ENCODE measurements around the gene FRYL.
A peak's percentile ranks its signal among the peaks of the same experiment; 100 is the strongest.

FRYL gene

GRCh38 chr4:48786549-48786948 is 6.5 kb upstream of the FRYL start:
- TF ChIP-seq CTCF (IDR thresholded peaks at IDR 0.05; ENCODE audit: control insufficient read depth, insufficient read depth, low read depth, low read length, missing control alignments), result no peak
- no peak overlapping the region for H3K4me3 ChIP-seq (ENCODE audit: control insufficient read depth, low read depth, low read length)
- no peak for DNase-seq (ENCODE audit: low read depth)

- H3K4me3 ChIP-seq (ENCODE audit: control insufficient read depth, low read depth, low read length), result no peak overlapping the region
- no peak for TF ChIP-seq CTCF (IDR thresholded peaks at IDR 0.05; ENCODE audit: control insufficient read depth, insufficient read depth, low read depth, low read length, missing control alignments)
- DNase-seq (ENCODE audit: low read depth), result no peak
These were observed 5.2 kb upstream of the FRYL start for GRCh38 chr4:48785302-48785701.

- DNase-seq (ENCODE audit: low read depth), result no peak
- no peak overlapping the region for H3K4me3 ChIP-seq (ENCODE audit: control insufficient read depth, low read depth, low read length)
- no peak for TF ChIP-seq CTCF (IDR thresholded peaks at IDR 0.05; ENCODE audit: control insufficient read depth, insufficient read depth, low read depth, low read length, missing control alignments)
These were observed 1.9 kb upstream of the FRYL start for GRCh38 chr4:48781968-48782367.

- TF ChIP-seq CTCF (IDR thresholded peaks at IDR 0.05; ENCODE audit: control insufficient read depth, insufficient read depth, low read depth, low read length, missing control alignments), result no peak
- DNase-seq (ENCODE audit: low read depth), result no peak
- peak overlapping the region; percentile 58 for H3K4me3 ChIP-seq (ENCODE audit: control insufficient read depth, low read depth, low read length)
These were observed 761 bp upstream of the FRYL start for GRCh38 chr4:48780865-48781214.

- TF ChIP-seq CTCF (IDR thresholded peaks at IDR 0.05; ENCODE audit: control insufficient read depth, insufficient read depth, low read depth, low read length, missing control alignments), result no peak
- peak overlapping the region; percentile 75 for H3K4me3 ChIP-seq (ENCODE audit: control insufficient read depth, low read depth, low read length)
- no peak for DNase-seq (ENCODE audit: low read depth)
These were observed 733 bp downstream of the FRYL start for GRCh38 chr4:48779095-48779997.

- TF ChIP-seq CTCF (IDR thresholded peaks at IDR 0.05; ENCODE audit: control insufficient read depth, insufficient read depth, low read depth, low read length, missing control alignments), result no peak
- no peak for DNase-seq (ENCODE audit: low read depth)
These were observed 1.5 kb downstream of the FRYL start for GRCh38 chr4:48778431-48779094.

More at GRCh38 chr4:48778431-48779094, 1.5 kb downstream of the FRYL start:
- peak overlapping the region; percentile 75 for H3K4me3 ChIP-seq (ENCODE audit: control insufficient read depth, low read depth, low read length)

Measured in AG09309 (cell line).